Ectodermal cell (in vitro differentiated cells): ENCODE results near the gene SLC6A18.

ENCODE experiments used
- H3K27ac ChIP-seq: 2 replicates; pipeline ENCODE4 v1.7.0; 2013; ENCODE audit warnings: mild to moderate bottlenecking, low read depth, low read length; ENCODE audit not compliant: insufficient read depth, poor library complexity, severe bottlenecking
- H3K27me3 ChIP-seq: 2 replicates; pipeline ENCODE4 v1.7.0; 2013; ENCODE audit warnings: mild to moderate bottlenecking, low read length; ENCODE audit not compliant: insufficient read depth, control insufficient read depth, poor library complexity, severe bottlenecking
- H3K36me3 ChIP-seq: one replicate; pipeline ENCODE4 v1.7.0; 2013; ENCODE audit warnings: low read length; ENCODE audit not compliant: control insufficient read depth, insufficient read depth
- H3K4me1 ChIP-seq: one replicate; pipeline ENCODE4 v1.7.0; 2013; ENCODE audit warnings: low read length; ENCODE audit not compliant: control insufficient read depth, insufficient read depth
- H3K4me3 ChIP-seq: 2 replicates; pipeline ENCODE4 v1.7.0; 2013; ENCODE audit warnings: low read depth, low read length, control low read depth; ENCODE audit not compliant: insufficient read depth
- H3K9me3 ChIP-seq: 2 replicates; pipeline ENCODE4 v1.7.0; 2013; ENCODE audit warnings: mild to moderate bottlenecking, low read length, moderate library complexity; ENCODE audit not compliant: control insufficient read depth
- WGBS, 2 experiments: methylation state at CpG; one replicate each; pipeline ENCODE4 v1.1.7; 2013; ENCODE audit warnings: missing lambda C conversion rate in 2 of 2; 5-methylcytosine and 5-hydroxymethylcytosine counted together

Gene SLC6A18

GRCh38 chr5:1231354-1231905 is 6.2 kb downstream of the SLC6A18 start:
- Histone ChIP-seq H3K27me3 (no peaks in the 10 kb centered on the region), H3K9me3 (no peaks in the 10 kb centered on the region), H3K4me1 (no peaks in the 10 kb centered on the region), H3K27ac (no peak overlapping the region), H3K4me3 (no peak overlapping the region), H3K36me3 (no peaks in the 10 kb centered on the region)
- 85 to 86% methylated on average over 13 of the region's 13 CpGs for WGBS, 2 experiments

- H3K4me3 ChIP-seq = no peak overlapping the region
- H3K36me3 ChIP-seq = no peaks in the 10 kb centered on the region
- no peak overlapping the region for H3K27ac ChIP-seq
- no peaks in the 10 kb centered on the region for H3K27me3 ChIP-seq
- 94 to 95% methylated on average over 25 of the region's 25 CpGs for WGBS, 2 experiments
- no peaks in the 10 kb centered on the region for H3K4me1 ChIP-seq
- no peaks in the 10 kb centered on the region for H3K9me3 ChIP-seq
Observed at GRCh38 chr5:1232780-1233179, 7.6 kb downstream of the SLC6A18 start.

GRCh38 chr5:1235379-1235778 is 10.2 kb downstream of the SLC6A18 start:
- 79 to 82% methylated on average over 8 of the region's 8 CpGs for WGBS, 2 experiments
- Histone ChIP-seq H3K4me3 (no peak overlapping the region), H3K4me1 (no peaks in the 10 kb centered on the region), H3K27me3 (no peaks in the 10 kb centered on the region), H3K27ac (no peak overlapping the region), H3K9me3 (no peaks in the 10 kb centered on the region), H3K36me3 (no peaks in the 10 kb centered on the region)

- Histone ChIP-seq H3K27ac (no peak overlapping the region), H3K4me3 (no peak overlapping the region), H3K9me3 (no peaks in the 10 kb centered on the region), H3K36me3 (no peaks in the 10 kb centered on the region), H3K27me3 (no peaks in the 10 kb centered on the region), H3K4me1 (no peaks in the 10 kb centered on the region)
- WGBS, 2 experiments = 100% methylated on average over 1 of the region's 1 CpG
Observed at GRCh38 chr5:1235838-1236237, 10.7 kb downstream of the SLC6A18 start.

- no peak overlapping the region for H3K27ac ChIP-seq
- H3K4me3 ChIP-seq = no peak overlapping the region
- no peaks in the 10 kb centered on the region for H3K4me1 ChIP-seq
- H3K36me3 ChIP-seq = no peaks in the 10 kb centered on the region
- H3K9me3 ChIP-seq = no peaks in the 10 kb centered on the region
- WGBS, 2 experiments = 91% methylated on average over 22 of the region's 22 CpGs
- H3K27me3 ChIP-seq = no peaks in the 10 kb centered on the region
Observed at GRCh38 chr5:1239505-1240251, 14.5 kb downstream of the SLC6A18 start.

- H3K36me3 ChIP-seq = no peaks in the 10 kb centered on the region
- no peaks in the 10 kb centered on the region for H3K27me3 ChIP-seq
- H3K4me1 ChIP-seq = no peaks in the 10 kb centered on the region
- H3K9me3 ChIP-seq = no peaks in the 10 kb centered on the region
- no peak overlapping the region for H3K27ac ChIP-seq
- H3K4me3 ChIP-seq = no peak overlapping the region
- 90 to 93% methylated on average over 29 of the region's 29 CpGs for WGBS, 2 experiments
Observed at GRCh38 chr5:1240496-1241260, 15.5 kb downstream of the SLC6A18 start.

GRCh38 chr5:1241509-1242080 is 16.4 kb downstream of the SLC6A18 start:
- no peaks in the 10 kb centered on the region for H3K4me1 ChIP-seq
- WGBS, 2 experiments = 92 to 93% methylated on average over 22 of the region's 22 CpGs

GRCh38 chr5:1242733-1243486 is 17.7 kb downstream of the SLC6A18 start:
- Histone ChIP-seq H3K4me3 (no peak overlapping the region), H3K9me3 (no peaks in the 10 kb centered on the region), H3K27ac (no peak overlapping the region), H3K4me1 (no peaks in the 10 kb centered on the region), H3K27me3 (peaks cover 8% of the 10 kb centered on the region), H3K36me3 (no peaks in the 10 kb centered on the region)
- 89 to 90% methylated on average over 14 of the region's 14 CpGs for WGBS, 2 experiments

More at GRCh38 chr5:1241509-1242080, 16.4 kb downstream of the SLC6A18 start:
- no peak overlapping the region for H3K27ac ChIP-seq
- H3K27me3 ChIP-seq = peaks cover 2% of the 10 kb centered on the region
- H3K9me3 ChIP-seq = no peaks in the 10 kb centered on the region
- no peaks in the 10 kb centered on the region for H3K36me3 ChIP-seq
- H3K4me3 ChIP-seq = no peak overlapping the region

GRCh38 chr5:1243487-1244130 is 18.4 kb downstream of the SLC6A18 start:
- H3K4me1 ChIP-seq = no peaks in the 10 kb centered on the region
- H3K4me3 ChIP-seq = no peak overlapping the region
- no peaks in the 10 kb centered on the region for H3K36me3 ChIP-seq
- no peak overlapping the region for H3K27ac ChIP-seq
- peaks cover 8% of the 10 kb centered on the region for H3K27me3 ChIP-seq
- WGBS, 2 experiments = 77 to 78% methylated on average over 33 of the region's 33 CpGs
- H3K9me3 ChIP-seq = no peaks in the 10 kb centered on the region
